ENCODE results near the gene PPP2R5A.

DNA sequence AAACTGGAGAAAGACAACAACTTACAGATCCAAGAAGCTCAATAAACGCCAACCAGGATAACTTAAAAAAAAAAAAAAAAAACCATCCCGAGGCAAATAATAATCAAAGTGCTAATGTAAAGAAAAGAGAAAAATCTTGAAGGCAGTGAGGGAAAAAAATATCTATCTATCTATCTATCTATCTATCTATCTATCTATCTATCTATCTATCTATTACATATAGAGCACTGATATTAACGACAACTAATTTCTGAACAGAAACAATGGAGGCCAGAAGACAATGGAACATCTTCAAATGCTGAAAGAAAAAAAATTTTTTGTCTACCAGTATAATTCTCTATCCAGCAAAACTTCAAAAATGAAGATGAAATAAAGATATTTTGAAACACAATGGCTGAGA, 111.4 kb downstream of the PPP2R5A start:
- TF ChIP-seq POLR2A (IDR thresholded peaks at IDR 0.05): no peak
- TF ChIP-seq, protein P1, sequence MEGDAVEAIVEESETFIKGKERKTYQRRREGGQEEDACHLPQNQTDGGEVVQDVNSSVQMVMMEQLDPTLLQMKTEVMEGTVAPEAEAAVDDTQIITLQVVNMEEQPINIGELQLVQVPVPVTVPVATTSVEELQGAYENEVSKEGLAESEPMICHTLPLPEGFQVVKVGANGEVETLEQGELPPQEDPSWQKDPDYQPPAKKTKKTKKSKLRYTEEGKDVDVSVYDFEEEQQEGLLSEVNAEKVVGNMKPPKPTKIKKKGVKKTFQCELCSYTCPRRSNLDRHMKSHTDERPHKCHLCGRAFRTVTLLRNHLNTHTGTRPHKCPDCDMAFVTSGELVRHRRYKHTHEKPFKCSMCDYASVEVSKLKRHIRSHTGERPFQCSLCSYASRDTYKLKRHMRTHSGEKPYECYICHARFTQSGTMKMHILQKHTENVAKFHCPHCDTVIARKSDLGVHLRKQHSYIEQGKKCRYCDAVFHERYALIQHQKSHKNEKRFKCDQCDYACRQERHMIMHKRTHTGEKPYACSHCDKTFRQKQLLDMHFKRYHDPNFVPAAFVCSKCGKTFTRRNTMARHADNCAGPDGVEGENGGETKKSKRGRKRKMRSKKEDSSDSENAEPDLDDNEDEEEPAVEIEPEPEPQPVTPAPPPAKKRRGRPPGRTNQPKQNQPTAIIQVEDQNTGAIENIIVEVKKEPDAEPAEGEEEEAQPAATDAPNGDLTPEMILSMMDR (IDR thresholded peaks at IDR 0.05): no peak
- TF ChIP-seq POLR2AphosphoS5 (IDR thresholded peaks at IDR 0.05; ENCODE audit: insufficient read depth in 1 of 2, low read depth in 1 of 2): no peak
